Measurements from ENCODE around the gene GALNT6.

The GALNT6 gene

GRCh38 chr12:51311389-51311788 is 79.8 kb downstream of the GALNT6 start:
- Histone ChIP-seq H3K4me2 (ENCODE audit: low read length) (no peak overlapping the region), H3K9ac (no peak overlapping the region), H3K4me1 (no peaks in the 10 kb centered on the region), H3K27me3 (ENCODE audit: control insufficient read depth, insufficient read depth, low read length) (no peaks in the 10 kb centered on the region), H3K27ac (no peak overlapping the region), H3K9me3 (ENCODE audit: control insufficient read depth, low read length) (no peaks in the 10 kb centered on the region), H3K36me3 (ENCODE audit: control insufficient read depth, insufficient read depth, low read length) (no peaks in the 10 kb centered on the region), H3K4me3 (ENCODE audit: low read depth, low read length) (no peak overlapping the region), H2AFZ (no peak overlapping the region), H3K79me2 (no peaks in the 10 kb centered on the region)
- no peak for TF ChIP-seq CTCF (IDR thresholded peaks at IDR 0.05)

GRCh38 chr12:51307655-51308593 is 83.3 kb downstream of the GALNT6 start:
- no peaks in the 10 kb centered on the region for H3K79me2 ChIP-seq
- H3K9me3 ChIP-seq (ENCODE audit: control insufficient read depth, low read length), result no peaks in the 10 kb centered on the region
- no peak overlapping the region for H3K27ac ChIP-seq
- H3K4me3 ChIP-seq (ENCODE audit: low read depth, low read length), result no peak overlapping the region
- no peak overlapping the region for H3K9ac ChIP-seq
- H3K4me2 ChIP-seq (ENCODE audit: low read length), result no peak overlapping the region
- H3K4me1 ChIP-seq, result no peaks in the 10 kb centered on the region
- TF ChIP-seq CTCF (IDR thresholded peaks at IDR 0.05), result no peak
- no peaks in the 10 kb centered on the region for H3K36me3 ChIP-seq (ENCODE audit: control insufficient read depth, insufficient read depth, low read length)
- H3K27me3 ChIP-seq (ENCODE audit: control insufficient read depth, insufficient read depth, low read length), result no peaks in the 10 kb centered on the region
- H2AFZ ChIP-seq, result peak overlapping the region; percentile 11

- no peak overlapping the region for H3K27ac ChIP-seq
- H3K9ac ChIP-seq, result no peak overlapping the region
- TF ChIP-seq CTCF (IDR thresholded peaks at IDR 0.05), result no peak
These were observed 84.7 kb downstream of the GALNT6 start for GRCh38 chr12:51306507-51306906.

More at GRCh38 chr12:51306507-51306906, 84.7 kb downstream of the GALNT6 start:
- no peaks in the 10 kb centered on the region for H3K79me2 ChIP-seq
- H3K4me3 ChIP-seq (ENCODE audit: low read depth, low read length), result no peak overlapping the region
- no peaks in the 10 kb centered on the region for H3K9me3 ChIP-seq (ENCODE audit: control insufficient read depth, low read length)
- H3K4me2 ChIP-seq (ENCODE audit: low read length), result no peak overlapping the region
- no peaks in the 10 kb centered on the region for H3K27me3 ChIP-seq (ENCODE audit: control insufficient read depth, insufficient read depth, low read length)
- H3K36me3 ChIP-seq (ENCODE audit: control insufficient read depth, insufficient read depth, low read length), result no peaks in the 10 kb centered on the region
- H3K4me1 ChIP-seq, result no peaks in the 10 kb centered on the region
- H2AFZ ChIP-seq, result no peak overlapping the region
